ENCODE data around the gene RUSC2.

Gene RUSC2

DNA sequence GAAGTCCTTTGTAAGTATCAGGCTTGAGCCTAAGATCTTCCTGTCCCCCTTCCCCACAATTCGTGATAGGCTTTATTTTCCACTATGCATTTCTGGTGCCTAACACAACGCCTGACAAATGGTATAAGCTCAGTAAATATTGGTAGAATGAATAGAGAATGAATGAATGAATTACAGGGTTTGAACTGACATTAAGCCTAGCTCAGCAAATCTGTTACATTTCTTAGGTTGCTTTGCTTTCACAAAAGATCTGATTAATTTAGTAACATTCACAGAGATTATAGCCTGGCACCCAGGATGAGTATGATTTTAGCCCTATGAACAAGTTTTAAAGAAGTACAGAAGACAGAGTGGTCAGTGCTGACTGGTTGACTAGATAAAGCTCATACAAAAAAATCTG, 16.4 kb downstream of the RUSC2 start:
- Mint-ChIP-seq H3K27ac (no peak overlapping the region), H3K27me3 (peaks cover 5% of the 10 kb centered on the region), H3K4me1 (ENCODE audit: low read depth) (peaks cover 2% of the 10 kb centered on the region), H3K9me3 (no peaks in the 10 kb centered on the region), H3K36me3 (ENCODE audit: low read depth) (no peaks in the 10 kb centered on the region), H3K4me3 (no peak overlapping the region)
- DNase-seq = no peak

DNA sequence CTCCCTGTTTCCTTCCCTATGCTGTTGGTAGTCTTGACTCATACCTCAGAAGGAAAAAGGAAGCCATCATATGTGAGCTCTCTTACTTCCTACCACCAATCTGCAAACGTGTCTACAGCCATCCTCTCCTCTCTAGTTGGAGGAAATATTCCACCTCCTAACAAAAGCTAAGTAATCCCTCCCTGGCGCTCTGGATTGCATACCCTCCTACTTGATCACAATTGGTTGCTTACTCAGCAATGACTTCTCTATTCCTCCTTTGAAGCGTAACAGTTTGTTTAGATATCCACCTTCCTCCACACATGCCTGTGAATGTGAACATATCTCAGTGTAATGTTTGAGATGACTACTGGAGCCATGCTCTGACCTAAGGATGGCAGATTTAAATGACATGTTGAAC, 18.2 kb downstream of the RUSC2 start:
- Mint-ChIP-seq H3K4me3 (no peak overlapping the region), H3K4me1 (ENCODE audit: low read depth) (peaks cover 2% of the 10 kb centered on the region), H3K27me3 (peaks cover 5% of the 10 kb centered on the region), H3K36me3 (ENCODE audit: low read depth) (no peaks in the 10 kb centered on the region), H3K9me3 (no peaks in the 10 kb centered on the region), H3K27ac (no peak overlapping the region)
- no peak for DNase-seq

DNA sequence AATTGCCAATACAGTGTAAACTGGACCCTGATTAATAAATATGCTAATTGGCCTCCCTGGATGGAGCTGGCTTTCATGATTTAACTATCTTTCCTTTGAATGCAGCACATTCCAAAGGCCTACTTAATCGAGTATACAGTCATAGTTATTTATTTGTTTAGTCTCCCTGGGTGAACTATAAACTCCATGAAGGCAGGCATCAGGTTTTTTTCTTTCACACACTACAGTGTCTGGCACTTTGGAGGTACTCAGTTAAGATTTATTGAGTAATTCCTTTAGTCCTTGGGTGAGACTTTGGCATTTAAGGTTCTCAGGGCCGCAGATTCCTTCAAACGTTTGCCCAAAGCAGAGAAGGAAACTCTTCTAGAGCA, 20.5 kb downstream of the RUSC2 start:
- no peak for DNase-seq
- Mint-ChIP-seq H3K4me3 (no peak overlapping the region), H3K27me3 (peaks cover 5% of the 10 kb centered on the region), H3K9me3 (no peaks in the 10 kb centered on the region), H3K4me1 (ENCODE audit: low read depth) (peaks cover 2% of the 10 kb centered on the region), H3K27ac (no peak overlapping the region), H3K36me3 (ENCODE audit: low read depth) (no peaks in the 10 kb centered on the region)

DNA sequence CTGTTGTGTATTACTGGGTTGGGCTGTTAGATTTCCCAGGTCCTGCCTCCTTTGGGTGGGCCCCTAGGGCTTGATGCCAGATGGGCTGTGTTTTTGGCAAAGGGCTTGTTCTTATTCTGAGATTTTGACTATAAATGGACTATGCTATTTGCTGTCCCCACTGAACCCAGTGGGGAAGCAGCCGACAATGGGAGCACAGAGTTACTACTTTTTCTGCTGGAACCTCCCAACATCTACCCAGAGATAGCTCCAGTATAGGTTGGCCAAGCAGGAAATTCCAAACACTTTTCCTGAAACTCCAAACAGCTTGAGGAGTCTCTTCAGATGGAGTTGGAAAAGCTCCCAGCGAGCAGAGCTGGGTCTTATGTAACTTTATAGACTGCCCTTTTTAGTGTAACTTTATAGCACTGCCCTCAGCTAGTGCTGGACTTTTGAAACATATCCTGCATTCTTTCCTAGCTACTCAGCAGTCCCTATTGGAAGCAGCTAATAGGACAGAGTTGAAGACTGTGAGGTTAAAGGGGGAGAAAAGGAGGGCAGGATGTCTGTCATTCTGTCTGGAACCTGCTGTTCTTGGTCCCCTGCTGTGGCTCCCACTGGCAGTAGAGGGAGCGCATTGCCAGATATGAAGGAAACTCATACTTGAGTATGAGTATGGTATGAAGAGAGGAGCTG, 21.0 kb downstream of the RUSC2 start:
- H3K4me1 Mint-ChIP-seq (ENCODE audit: low read depth) = peaks cover 2% of the 10 kb centered on the region
- H3K4me3 Mint-ChIP-seq = no peak overlapping the region
- peaks cover 3% of the 10 kb centered on the region for H3K27me3 Mint-ChIP-seq
- DNase-seq = no peak
- no peaks in the 10 kb centered on the region for H3K36me3 Mint-ChIP-seq (ENCODE audit: low read depth)
- H3K9me3 Mint-ChIP-seq = no peaks in the 10 kb centered on the region
- no peak overlapping the region for H3K27ac Mint-ChIP-seq

DNA sequence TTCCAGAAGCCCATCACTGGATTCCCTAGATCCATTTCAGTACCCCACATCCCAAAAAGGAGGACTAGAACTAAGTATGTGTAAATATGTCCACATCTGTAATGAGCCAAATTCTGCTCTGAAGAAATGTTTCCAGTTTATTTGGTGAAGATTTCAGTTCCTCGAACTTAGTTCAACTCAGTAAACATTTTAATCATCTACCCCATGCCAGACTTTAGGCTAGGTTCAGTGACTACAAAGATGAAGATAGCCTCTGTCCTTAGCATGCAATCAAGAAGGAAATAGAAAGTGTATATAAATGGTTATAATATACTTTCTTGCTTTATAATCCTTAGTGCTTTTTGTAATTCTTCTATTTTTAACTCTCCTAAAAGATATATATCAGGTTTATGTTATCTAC, 21.5 kb downstream of the RUSC2 start:
- H3K4me3 Mint-ChIP-seq = no peak overlapping the region
- no peak for DNase-seq
- no peaks in the 10 kb centered on the region for H3K36me3 Mint-ChIP-seq (ENCODE audit: low read depth)
- peaks cover 2% of the 10 kb centered on the region for H3K4me1 Mint-ChIP-seq (ENCODE audit: low read depth)
- no peaks in the 10 kb centered on the region for H3K9me3 Mint-ChIP-seq
- H3K27ac Mint-ChIP-seq = no peak overlapping the region
- peaks cover 3% of the 10 kb centered on the region for H3K27me3 Mint-ChIP-seq

DNA sequence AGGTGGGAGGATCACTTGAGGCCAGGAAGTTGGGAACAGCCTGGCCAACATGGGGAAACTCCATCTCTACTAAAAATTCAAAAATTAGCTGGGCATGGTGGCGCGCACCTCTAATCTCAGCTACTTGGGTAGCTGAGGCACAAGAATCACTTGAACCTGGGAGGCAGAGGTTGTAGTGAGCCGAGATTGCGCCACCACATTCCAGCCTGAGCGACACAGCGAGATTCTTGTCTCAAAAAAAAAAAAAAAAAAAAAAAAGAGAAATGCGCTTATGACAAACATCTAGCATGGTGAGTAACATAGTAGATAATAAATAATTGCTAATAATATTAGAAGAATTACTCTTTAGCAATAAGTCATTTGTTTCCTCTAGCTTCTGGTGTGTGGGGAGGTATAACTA, 25.9 kb downstream of the RUSC2 start:
- no peak overlapping the region for H3K4me3 Mint-ChIP-seq

DNA sequence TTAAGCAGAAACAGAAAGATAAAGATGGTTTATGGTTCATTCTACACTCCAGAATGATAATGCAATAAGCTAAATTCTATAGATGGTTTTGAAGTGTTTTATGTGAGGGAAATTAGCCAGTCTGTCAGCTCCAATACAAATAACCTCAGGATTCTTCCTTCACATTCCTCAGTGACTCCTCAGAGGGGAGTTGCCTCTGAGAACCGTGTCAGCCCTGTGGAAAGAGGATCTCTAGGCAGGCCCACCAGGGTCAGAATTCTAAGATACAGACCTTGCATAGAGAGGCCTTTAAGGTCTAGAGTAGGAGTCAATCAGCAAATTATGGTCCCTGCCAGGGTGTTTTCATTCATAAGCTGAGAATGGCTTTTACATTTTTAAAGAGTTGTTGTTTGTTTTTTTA, 26.6 kb downstream of the RUSC2 start:
- no peaks in the 10 kb centered on the region for H3K36me3 Mint-ChIP-seq (ENCODE audit: low read depth)
- H3K27ac Mint-ChIP-seq = no peak overlapping the region
- no peak overlapping the region for H3K4me3 Mint-ChIP-seq
- H3K9me3 Mint-ChIP-seq = no peaks in the 10 kb centered on the region
- no peaks in the 10 kb centered on the region for H3K4me1 Mint-ChIP-seq (ENCODE audit: low read depth)
- H3K27me3 Mint-ChIP-seq = no peaks in the 10 kb centered on the region
- no peak for DNase-seq

More for the DNA sequence above, 25.9 kb downstream of the RUSC2 start:
- no peaks in the 10 kb centered on the region for H3K9me3 Mint-ChIP-seq
- DNase-seq = no peak
- H3K4me1 Mint-ChIP-seq (ENCODE audit: low read depth) = no peaks in the 10 kb centered on the region
- H3K27ac Mint-ChIP-seq = no peak overlapping the region
- H3K27me3 Mint-ChIP-seq = no peaks in the 10 kb centered on the region
- H3K36me3 Mint-ChIP-seq (ENCODE audit: low read depth) = no peaks in the 10 kb centered on the region

DNA sequence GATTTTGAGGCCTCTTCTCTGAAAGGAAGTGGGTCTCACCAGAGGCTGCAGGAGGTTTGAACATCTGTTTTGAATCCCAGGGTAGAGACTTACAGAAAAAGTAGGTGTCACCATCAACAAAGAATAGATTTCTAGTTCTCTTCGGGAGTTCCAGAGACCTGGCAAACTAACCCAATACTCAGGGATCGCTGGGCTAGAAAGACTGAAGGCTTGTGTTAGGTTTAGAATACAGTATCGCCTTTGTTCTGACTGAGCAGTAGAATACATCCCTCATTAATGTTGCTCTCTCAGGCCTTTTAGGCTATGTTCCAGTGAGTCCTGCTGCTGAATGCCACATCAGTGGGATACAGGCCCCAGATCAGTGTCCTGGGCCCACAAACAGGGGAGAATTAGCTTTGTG, 27.2 kb downstream of the RUSC2 start:
- no peaks in the 10 kb centered on the region for H3K4me1 Mint-ChIP-seq (ENCODE audit: low read depth)
- DNase-seq = no peak
- no peaks in the 10 kb centered on the region for H3K9me3 Mint-ChIP-seq
- no peak overlapping the region for H3K27ac Mint-ChIP-seq
- H3K36me3 Mint-ChIP-seq (ENCODE audit: low read depth) = no peaks in the 10 kb centered on the region
- H3K27me3 Mint-ChIP-seq = no peaks in the 10 kb centered on the region
- no peak overlapping the region for H3K4me3 Mint-ChIP-seq

DNA sequence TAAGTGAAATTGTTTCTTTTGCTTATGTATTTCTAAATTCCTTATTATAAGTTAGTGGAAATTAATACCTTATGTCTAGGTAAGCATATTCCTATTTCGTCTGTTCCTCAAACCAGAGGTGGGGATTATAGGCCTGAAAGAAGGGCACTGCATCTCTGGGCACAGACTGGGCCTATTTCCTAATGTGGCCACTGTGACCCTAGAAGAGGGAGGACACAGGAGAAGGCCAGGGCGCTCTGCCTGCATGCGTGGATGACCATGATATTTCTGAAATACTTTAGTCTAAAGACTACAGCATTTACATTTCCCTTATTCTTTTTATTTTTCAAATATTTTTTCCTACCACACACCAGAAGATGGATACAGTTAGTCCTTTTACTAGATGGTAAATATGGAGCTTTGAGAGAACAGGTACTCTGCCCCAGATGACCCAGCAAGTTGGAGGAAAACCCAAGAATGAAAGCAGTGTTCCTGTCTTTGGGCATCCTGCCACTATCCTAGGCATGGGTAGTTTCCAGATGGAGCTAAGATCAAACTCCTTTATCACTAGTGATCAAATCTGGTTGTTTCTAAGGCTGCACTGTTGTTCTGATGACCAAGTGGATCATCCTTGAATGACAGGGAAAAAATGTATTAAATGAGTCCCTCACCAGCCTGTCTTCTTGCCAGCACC, 27.8 kb downstream of the RUSC2 start:
- Mint-ChIP-seq H3K9me3 (no peaks in the 10 kb centered on the region), H3K4me1 (ENCODE audit: low read depth) (no peaks in the 10 kb centered on the region), H3K4me3 (no peak overlapping the region), H3K36me3 (ENCODE audit: low read depth) (no peaks in the 10 kb centered on the region), H3K27ac (no peak overlapping the region), H3K27me3 (no peaks in the 10 kb centered on the region)
- DNase-seq = no peak

DNA sequence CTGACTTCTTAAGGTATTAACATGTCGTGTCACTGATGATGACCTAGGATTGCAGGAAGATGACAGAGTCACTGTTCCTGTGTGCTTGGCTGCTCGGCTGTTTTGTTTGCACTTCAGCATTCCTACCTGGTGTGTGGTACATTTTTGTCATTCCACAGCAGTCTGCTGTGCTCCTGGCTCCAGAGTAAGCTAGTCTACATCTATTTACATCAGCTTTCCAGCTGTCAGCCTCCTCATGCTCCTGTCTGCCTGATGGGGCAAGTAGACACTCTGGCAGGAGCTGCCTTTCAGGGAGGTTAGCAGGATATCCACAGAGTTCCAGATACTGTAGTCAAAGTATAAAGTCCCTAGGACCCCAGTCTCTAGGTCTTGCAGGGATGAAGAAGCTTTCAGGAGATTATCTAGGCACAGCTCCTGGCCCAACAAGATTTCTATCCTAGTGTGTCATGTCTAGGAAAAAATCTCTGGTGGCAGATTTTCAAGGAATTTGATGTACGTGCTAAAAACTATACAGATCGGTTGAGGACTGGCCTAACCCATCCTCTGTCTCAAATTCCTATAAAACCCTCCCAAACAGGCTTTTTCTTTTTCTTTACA, 28.4 kb downstream of the RUSC2 start:
- Mint-ChIP-seq H3K4me3 (no peak overlapping the region), H3K27me3 (no peaks in the 10 kb centered on the region), H3K9me3 (no peaks in the 10 kb centered on the region), H3K27ac (no peak overlapping the region), H3K4me1 (ENCODE audit: low read depth) (no peaks in the 10 kb centered on the region), H3K36me3 (ENCODE audit: low read depth) (no peaks in the 10 kb centered on the region)
- DNase-seq = no peak

DNA sequence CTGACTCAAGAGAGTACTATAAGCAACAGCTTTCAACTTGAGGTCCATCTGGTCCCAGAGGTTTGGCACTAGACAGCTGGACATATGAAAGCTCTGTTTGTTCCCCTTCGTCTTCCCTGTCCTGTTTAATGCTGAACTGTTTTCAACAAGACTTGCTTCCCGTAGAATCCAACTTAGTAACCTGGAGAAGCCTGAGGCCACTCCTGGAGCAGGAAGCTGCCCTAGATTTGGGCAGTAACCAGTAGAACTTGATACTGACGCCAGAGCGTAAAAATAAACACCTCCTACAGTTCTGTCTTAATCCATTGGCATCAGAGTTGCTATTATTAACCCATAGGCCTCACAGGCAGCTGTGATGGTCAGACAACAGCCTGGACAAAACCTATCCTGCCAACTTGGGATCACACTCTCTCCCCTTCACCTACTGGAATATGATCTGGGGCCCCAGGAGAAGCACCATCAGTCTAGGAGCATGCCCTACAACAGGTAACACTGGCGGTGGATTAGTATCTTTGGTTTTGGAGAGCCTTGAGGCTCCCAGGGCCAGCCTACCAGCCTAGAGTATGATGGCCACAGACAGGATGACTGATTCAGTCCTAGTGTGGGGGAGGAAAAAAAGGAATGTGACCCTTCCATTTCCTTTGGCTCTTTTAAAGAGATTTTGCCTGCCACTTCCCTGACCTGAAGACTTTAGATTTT, 29.2 kb downstream of the RUSC2 start:
- H3K4me1 Mint-ChIP-seq (ENCODE audit: low read depth) = no peaks in the 10 kb centered on the region
- H3K27ac Mint-ChIP-seq = no peak overlapping the region
- no peak for DNase-seq
- H3K4me3 Mint-ChIP-seq = no peak overlapping the region
- H3K9me3 Mint-ChIP-seq = no peaks in the 10 kb centered on the region
- H3K27me3 Mint-ChIP-seq = no peaks in the 10 kb centered on the region
- H3K36me3 Mint-ChIP-seq (ENCODE audit: low read depth) = no peaks in the 10 kb centered on the region

DNA sequence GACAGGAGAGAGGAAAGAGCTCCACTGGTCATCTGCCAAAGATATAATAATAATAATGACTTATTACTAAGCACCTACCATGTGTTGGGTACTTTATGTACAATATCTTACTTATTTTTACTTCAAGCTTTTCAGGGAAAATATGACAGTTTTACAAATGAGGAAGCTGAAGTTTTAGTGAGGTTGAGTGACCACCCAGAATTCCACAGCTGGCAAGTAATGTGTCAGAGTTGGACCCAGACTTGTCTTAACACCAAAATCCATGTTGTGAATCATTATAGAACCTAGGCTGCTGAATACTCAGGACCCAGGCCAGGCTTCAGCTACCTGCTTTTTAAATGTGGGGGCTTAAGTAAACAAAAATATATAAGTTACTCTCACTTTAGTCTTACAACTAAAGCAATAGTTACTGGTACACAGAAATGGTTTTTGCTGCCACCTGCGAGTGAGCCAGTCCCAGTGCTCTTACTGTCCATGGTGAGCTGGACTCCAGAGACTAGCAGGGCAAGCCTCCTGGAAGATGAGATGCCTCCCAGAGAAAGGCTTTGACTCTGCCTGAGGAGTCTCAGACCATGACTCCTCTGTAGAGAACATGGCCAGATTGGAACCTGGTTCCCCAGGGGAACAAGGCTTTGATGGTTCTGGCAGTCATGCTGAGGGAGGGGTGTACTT, 29.9 kb downstream of the RUSC2 start:
- Mint-ChIP-seq H3K9me3 (no peaks in the 10 kb centered on the region), H3K36me3 (ENCODE audit: low read depth) (no peaks in the 10 kb centered on the region), H3K4me3 (no peak overlapping the region), H3K27ac (no peak overlapping the region), H3K27me3 (no peaks in the 10 kb centered on the region), H3K4me1 (ENCODE audit: low read depth) (no peaks in the 10 kb centered on the region)
- no peak for DNase-seq

DNA sequence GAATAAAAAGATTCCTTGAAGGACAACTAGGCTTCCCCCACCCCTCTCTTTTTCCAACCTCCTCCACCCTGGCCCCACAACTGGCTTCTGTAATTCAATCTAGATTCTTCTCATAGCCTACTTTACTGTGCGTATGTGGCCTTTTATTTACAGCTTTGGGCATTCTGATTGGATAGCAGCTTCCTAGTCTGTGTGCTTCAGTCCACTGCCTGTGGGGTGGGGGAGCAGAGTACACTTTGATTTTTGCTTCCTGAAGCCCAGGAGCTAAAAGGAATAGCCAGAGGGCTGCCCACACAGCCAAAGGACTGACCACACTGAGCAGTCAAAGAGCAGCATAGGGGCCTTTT, 30.4 kb downstream of the RUSC2 start:
- Mint-ChIP-seq H3K36me3 (ENCODE audit: low read depth) (no peaks in the 10 kb centered on the region), H3K4me1 (ENCODE audit: low read depth) (no peaks in the 10 kb centered on the region), H3K9me3 (no peaks in the 10 kb centered on the region), H3K27ac (no peak overlapping the region), H3K27me3 (no peaks in the 10 kb centered on the region), H3K4me3 (no peak overlapping the region)
- DNase-seq = no peak

DNA sequence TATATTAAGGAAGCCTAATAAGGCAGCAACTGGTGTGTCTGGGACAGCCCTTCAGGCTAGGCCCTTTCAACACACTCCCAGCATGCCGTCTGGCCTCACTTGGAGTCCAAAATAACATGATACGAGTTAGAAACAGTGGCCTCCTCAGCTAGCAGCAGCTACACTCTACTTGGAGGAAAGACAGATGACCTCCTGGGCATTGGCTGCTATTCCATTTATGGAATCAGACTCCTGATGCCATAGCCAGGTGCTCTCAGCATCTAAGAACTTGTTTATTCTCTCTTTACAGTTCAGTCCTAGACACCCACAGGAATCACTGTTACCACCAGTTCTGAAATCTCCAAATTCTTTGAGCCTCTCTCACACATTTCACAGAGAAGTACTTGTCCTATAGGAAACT, 31.8 kb downstream of the RUSC2 start:
- Mint-ChIP-seq H3K36me3 (ENCODE audit: low read depth) (no peaks in the 10 kb centered on the region), H3K4me1 (ENCODE audit: low read depth) (no peaks in the 10 kb centered on the region), H3K27me3 (no peaks in the 10 kb centered on the region), H3K4me3 (no peak overlapping the region), H3K9me3 (no peaks in the 10 kb centered on the region), H3K27ac (no peak overlapping the region)
- no peak for DNase-seq

DNA sequence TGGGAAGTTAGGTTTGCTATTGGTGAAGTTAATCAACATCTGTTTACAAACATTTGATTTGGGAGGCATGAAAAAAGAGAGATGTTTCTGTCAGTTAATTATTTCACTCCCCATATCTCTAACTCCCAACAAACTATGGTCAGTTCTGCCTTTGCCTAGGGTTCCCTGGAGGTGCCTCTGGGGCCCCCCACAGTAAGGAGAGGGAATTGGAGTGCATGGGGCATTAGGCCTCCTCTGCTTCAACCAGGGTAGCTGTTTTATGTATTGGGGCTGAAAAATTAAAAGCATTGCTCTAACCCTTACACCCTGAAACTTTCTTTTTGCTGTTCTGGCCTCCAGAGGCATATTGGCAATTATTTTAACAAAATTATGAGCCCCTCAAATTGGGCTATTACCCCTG, 32.3 kb downstream of the RUSC2 start:
- no peak overlapping the region for H3K4me3 Mint-ChIP-seq
- H3K27me3 Mint-ChIP-seq = no peaks in the 10 kb centered on the region
- no peak overlapping the region for H3K27ac Mint-ChIP-seq
- no peak for DNase-seq
- no peaks in the 10 kb centered on the region for H3K4me1 Mint-ChIP-seq (ENCODE audit: low read depth)
- H3K9me3 Mint-ChIP-seq = no peaks in the 10 kb centered on the region
- no peaks in the 10 kb centered on the region for H3K36me3 Mint-ChIP-seq (ENCODE audit: low read depth)

Data from activated T-cell treated with anti-CD3 and anti-CD28 coated beads, Interleukin-2, amount 50 U/mL, for 24 hours (primary cell).